ENCODE results near the gene RIBC1.
"Not testable (repeated sequence)": the region's sequence is repeated elsewhere in the genome, so short reads cannot be mapped to it uniquely, and the experiment has no call there.

RIBC1 gene

DNA sequence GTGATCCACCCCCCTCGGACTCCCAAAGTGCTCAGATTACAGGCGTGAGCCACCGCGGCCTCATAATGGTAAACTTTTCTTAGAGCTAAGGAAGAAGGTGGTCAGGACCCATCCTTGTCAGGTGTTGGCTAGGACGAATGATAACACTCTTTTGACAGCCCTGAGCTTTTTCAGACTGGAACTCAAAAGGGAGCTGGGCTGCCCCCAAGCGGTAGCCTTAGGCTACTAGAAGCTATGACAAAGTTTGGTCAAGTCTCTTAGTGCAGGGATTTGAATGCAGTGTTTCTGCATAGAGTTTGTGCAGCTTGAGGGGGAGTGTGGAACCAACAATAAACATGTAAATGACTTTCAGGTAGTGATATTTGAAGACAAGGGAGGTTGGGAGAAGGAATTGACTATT lies 23.3 kb downstream of the RIBC1 start:
- TF ChIP-seq, protein P1, sequence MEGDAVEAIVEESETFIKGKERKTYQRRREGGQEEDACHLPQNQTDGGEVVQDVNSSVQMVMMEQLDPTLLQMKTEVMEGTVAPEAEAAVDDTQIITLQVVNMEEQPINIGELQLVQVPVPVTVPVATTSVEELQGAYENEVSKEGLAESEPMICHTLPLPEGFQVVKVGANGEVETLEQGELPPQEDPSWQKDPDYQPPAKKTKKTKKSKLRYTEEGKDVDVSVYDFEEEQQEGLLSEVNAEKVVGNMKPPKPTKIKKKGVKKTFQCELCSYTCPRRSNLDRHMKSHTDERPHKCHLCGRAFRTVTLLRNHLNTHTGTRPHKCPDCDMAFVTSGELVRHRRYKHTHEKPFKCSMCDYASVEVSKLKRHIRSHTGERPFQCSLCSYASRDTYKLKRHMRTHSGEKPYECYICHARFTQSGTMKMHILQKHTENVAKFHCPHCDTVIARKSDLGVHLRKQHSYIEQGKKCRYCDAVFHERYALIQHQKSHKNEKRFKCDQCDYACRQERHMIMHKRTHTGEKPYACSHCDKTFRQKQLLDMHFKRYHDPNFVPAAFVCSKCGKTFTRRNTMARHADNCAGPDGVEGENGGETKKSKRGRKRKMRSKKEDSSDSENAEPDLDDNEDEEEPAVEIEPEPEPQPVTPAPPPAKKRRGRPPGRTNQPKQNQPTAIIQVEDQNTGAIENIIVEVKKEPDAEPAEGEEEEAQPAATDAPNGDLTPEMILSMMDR (IDR thresholded peaks at IDR 0.05; ENCODE audit: extremely low read depth, missing control alignments), result peak; percentile 31
- no peak for DNase-seq (ENCODE audit: low spot score)

DNA sequence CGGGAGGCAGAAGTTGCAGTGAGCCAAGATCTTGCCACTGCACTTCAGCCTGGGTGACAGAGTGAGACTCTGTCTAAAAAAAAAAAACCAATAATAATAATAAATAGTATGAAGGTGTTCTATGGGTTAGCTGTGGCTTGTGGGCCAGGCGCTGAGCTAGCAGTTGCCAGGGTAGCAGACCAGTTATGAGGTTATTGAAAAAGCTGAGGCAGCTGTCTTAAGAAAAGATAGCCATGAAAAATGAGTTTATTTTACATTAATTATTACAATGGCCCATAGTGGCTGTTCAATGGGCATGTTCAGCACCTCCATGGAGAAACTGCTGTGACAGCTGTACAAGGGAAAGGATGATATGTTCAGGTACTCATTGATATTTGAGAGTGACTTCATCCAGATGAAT lies 24.8 kb downstream of the RIBC1 start:
- TF ChIP-seq, protein P1 (IDR thresholded peaks at IDR 0.05; ENCODE audit: extremely low read depth, missing control alignments), result no peak
- no peak for DNase-seq (ENCODE audit: low spot score)

DNA sequence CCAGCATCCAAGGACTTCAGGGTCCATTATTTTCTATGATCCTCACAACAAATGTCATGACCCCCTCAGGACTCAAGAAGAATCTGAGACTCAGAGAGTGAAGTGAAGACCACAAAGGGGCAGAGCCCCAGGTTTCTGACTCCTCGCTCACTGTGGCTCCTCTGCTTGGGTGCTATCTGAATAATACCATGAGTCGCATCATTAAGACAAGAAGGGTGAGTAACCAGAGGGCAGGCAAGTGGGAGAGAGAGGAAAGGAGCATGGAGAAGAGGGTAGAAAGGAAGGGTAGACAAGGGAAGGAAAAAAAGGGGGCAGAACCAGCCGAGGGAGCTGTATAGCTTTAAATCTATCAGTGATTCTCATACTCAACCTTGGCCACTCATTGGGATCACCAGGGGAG lies 27.0 kb downstream of the RIBC1 start:
- TF ChIP-seq, protein P1 (IDR thresholded peaks at IDR 0.05; ENCODE audit: extremely low read depth, missing control alignments), result no peak
- no peak for DNase-seq (ENCODE audit: low spot score)

DNA sequence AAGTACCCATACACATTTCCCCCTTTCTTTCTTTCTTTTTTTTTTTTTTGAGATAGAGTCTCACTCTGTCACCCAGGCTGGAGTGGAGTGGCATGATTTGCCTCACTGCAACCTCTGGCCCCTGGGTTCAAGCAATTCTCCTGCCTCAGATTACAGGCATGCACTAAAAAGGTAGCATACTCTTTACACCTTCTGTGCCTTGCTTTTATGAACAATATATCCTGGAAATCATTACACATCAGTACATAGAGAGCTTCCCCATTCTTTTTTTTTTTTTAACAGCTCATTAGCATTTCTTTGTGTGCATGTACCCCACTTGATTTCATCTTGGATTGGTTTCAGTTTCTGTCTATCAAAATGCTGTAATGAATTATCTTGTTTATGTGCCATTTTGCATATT lies 30.1 kb downstream of the RIBC1 start:
- TF ChIP-seq, protein P1 (IDR thresholded peaks at IDR 0.05; ENCODE audit: extremely low read depth, missing control alignments), result no peak
- no peak for DNase-seq (ENCODE audit: low spot score)

DNA sequence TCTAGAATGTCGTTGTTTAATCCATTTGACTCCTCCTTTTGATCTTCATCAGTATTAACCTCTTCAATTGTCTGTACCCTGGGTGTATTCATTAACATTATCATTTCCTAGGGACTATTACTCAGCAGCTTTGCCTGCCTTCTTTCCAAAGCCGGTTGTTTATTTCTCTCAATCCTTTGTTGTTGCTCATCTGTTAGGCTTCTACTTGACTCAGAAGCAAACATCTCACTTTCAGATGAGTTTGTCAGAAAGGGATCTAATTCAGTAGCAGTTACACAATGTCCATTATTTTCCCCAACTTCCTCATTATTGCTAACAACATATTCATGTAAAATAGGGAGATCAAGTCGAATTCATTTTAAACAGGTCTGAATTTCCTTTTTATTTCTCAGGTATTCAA lies 33.6 kb downstream of the RIBC1 start:
- no peak for DNase-seq (ENCODE audit: low spot score)
- TF ChIP-seq, protein P1 (IDR thresholded peaks at IDR 0.05; ENCODE audit: extremely low read depth, missing control alignments), result no peak

DNA sequence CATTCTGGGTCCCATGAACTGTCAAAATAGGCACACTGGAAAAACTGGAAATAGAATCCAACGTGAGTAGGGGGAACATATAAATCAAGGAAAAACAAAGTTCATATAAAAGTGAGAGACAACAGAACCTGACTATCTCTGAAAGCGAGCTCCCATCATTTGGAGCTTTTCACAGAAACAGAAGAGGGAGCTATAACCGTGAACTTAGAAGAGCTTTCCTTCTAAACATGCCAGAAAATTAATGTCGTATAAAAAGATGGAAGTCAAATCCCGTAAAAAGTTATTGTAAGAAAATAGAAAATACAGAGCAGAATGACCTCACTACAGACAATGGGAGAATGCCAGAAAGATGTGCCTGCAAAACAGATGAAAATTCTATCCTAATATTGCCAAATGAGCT lies 35.4 kb downstream of the RIBC1 start:
- TF ChIP-seq, protein P1 (IDR thresholded peaks at IDR 0.05; ENCODE audit: extremely low read depth, missing control alignments), result no peak

DNA sequence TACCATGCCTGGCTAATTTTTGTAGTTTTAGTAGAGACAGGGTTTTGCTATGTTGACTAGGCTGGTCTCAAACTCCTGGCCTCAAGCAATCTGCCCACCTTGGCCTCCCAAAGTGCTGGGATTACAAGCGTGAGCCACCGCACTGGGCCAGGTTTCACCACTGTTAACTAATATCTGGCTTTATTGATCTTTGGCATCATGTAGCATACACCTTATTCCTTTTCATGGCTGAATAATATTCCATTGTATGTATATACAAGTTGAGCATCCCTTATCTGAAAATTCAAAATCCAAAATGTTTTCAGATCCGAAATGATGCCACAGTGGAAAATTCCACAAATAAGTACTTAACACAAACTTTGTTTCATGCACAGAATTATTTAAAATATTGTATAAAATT lies 46.0 kb downstream of the RIBC1 start:
- not testable (repeated sequence) for DNase-seq (ENCODE audit: low spot score)

More for the DNA sequence above, 35.4 kb downstream of the RIBC1 start:
- DNase-seq (ENCODE audit: low spot score), result no peak

DNA sequence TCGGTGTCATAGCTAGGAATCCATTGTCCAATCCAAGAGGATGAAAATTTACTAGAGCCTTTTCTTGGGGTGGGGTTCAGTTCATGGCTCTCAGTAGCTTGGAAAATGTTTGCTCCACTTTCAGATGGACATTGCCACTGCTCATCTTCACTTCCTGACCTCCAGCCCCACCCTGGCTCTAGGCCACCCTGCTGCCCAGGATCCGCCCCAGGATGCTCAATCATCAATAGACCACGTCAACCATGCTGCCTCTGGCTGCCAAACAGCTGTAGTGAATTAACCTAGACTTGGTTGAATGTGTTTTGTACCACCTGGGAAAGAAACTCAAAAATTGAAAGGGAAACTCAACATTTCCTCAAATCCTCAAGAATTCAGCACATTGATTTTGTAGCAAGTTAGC lies 48.7 kb downstream of the RIBC1 start:
- TF ChIP-seq, protein P1 (IDR thresholded peaks at IDR 0.05; ENCODE audit: extremely low read depth, missing control alignments), result no peak
- DNase-seq (ENCODE audit: low spot score), result no peak

Data from GM20000 (cell line).